Fibroblast of lung (primary cell): ENCODE data around the gene ZNF543.

ENCODE experiments used
- CTCF ChIP-seq, 2 donors: IDR thresholded peaks in 1 of 2; conservative IDR thresholded peaks in 1 of 2; 1 replicate in 1 of 2; 2 replicates in 1 of 2; pipeline ENCODE4 v1.5.1; 2011 to 2012; ENCODE audit warnings: low read length in 2 of 2, control low read depth in 1 of 2, inconsistent platforms in 1 of 2, low read depth in 1 of 2, mild to moderate bottlenecking in 1 of 2
- EZH2 ChIP-seq: IDR thresholded peaks from 2 replicates; pipeline ENCODE4 v1.5.1; 2012; ENCODE audit warnings: low read length, control low read depth, mild to moderate bottlenecking; ENCODE audit errors: missing control alignments

GRCh38 chr19:57292547-57292946, 27.7 kb upstream of the ZNF543 start:
- TF ChIP-seq CTCF (conservative IDR thresholded peaks at IDR 0.05 in 1 of 2, IDR thresholded peaks at IDR 0.05 in 1 of 2; ENCODE audit: low read depth in 1 of 2, low read length in 2 of 2) (no peak), EZH2 (no peak)
